Mesothelial cell of epicardium (in vitro differentiated cells): ENCODE results near the gene NUDCD3. TPM values are rescaled to one million over a fixed set of nuclear protein-coding genes. Genes with fewer than 3 reads are reported as not detected.

Experiments used
- DNase-seq, 2 experiments: peaks; one replicate each; pipeline ENCODE4 v3.0.0; 2021; ENCODE audit warnings: low spot score in 2 of 2; ENCODE audit not compliant: unreplicated experiment in 2 of 2
- H3K27ac Mint-ChIP-seq: 2 replicates; pipeline ENCODE4 v1.8.0; 2021; ENCODE audit warnings: mixed read lengths
- H3K27me3 Mint-ChIP-seq: 2 replicates; pipeline ENCODE4 v1.8.0; 2021; ENCODE audit warnings: low read depth, mixed read lengths
- H3K36me3 Mint-ChIP-seq: 2 replicates; pipeline ENCODE4 v1.8.0; 2021; ENCODE audit warnings: mixed read lengths
- H3K4me1 Mint-ChIP-seq: 2 replicates; pipeline ENCODE4 v1.8.0; 2021; ENCODE audit warnings: mixed read lengths
- H3K4me3 Mint-ChIP-seq: 2 replicates; pipeline ENCODE4 v1.8.0; 2021; ENCODE audit warnings: mild to moderate bottlenecking, moderate library complexity, mixed read lengths
- H3K9me3 Mint-ChIP-seq: 2 replicates; pipeline ENCODE4 v1.8.0; 2021; ENCODE audit warnings: mixed read lengths
- CTCF ChIP-seq: fragments of 200-600 bp; sonication (generic); IDR thresholded peaks from one replicate; pipeline ENCODE4 v1.5.0; 2021; ENCODE audit warnings: antibody characterized with exemption; ENCODE audit not compliant: unreplicated experiment
- total RNA-seq: library from RNA; stranded (reverse); gene quantifications from 3 replicates; pipeline ENCODE4 v1.2.1, GENCODE V29; 2021

The NUDCD3 gene
- total RNA-seq, 1 donor from 2014 or later: 104 TPM

DNA sequence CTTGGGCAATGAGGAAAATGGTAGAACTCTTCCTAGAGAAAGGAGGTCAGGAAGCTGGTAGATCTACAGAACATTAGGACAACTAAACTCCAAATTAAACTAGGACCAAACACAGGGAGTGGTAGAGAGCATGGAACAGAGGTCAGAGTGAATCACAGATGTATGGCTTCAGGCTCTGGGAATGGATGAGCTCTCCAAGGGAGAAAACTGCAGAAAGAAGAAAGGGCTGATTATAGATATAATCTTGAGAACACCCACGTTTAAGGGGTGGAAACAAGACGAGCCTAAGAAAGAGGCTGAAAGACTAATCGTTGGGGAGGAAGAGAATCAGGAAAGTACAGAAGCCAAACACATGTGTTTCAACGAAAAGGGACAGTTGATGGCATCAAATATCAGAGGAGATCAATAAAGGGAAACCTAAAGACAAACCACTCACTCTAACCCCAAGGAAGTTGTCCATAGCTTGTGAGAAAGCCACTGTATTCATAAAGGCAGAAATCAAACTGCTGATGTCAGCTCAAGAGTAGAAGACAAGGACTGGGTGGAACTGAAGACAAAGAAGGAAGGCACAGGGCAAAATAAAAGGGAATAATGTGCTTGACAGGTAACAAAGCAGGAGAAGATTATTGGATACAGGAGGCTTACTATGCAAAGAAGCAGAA, 41.4 kb downstream of the NUDCD3 start:
- Mint-ChIP-seq H3K27me3 (no peaks in the 10 kb centered on the region), H3K9me3 (no peaks in the 10 kb centered on the region), H3K27ac (no peak overlapping the region)

GRCh38 chr7:44447874-44448425, 42.5 kb downstream of the NUDCD3 start:
- peaks cover 19% of the 10 kb centered on the region for H3K36me3 Mint-ChIP-seq
- H3K4me1 Mint-ChIP-seq: no peaks in the 10 kb centered on the region
- H3K9me3 Mint-ChIP-seq: no peaks in the 10 kb centered on the region
- H3K27ac Mint-ChIP-seq: no peak overlapping the region
- no peak overlapping the region for H3K4me3 Mint-ChIP-seq
- DNase-seq: no peak
- no peak for TF ChIP-seq CTCF
- H3K27me3 Mint-ChIP-seq: no peaks in the 10 kb centered on the region

More for the DNA sequence above, 41.4 kb downstream of the NUDCD3 start:
- Mint-ChIP-seq H3K36me3 (peaks cover 19% of the 10 kb centered on the region), H3K4me1 (no peaks in the 10 kb centered on the region), H3K4me3 (no peak overlapping the region)
- DNase-seq: no peak
- no peak for TF ChIP-seq CTCF

- DNase-seq: no peak
- Mint-ChIP-seq H3K27ac (no peak overlapping the region), H3K4me3 (no peak overlapping the region), H3K9me3 (no peaks in the 10 kb centered on the region), H3K4me1 (no peaks in the 10 kb centered on the region), H3K27me3 (no peaks in the 10 kb centered on the region), H3K36me3 (peaks cover 14% of the 10 kb centered on the region)
- TF ChIP-seq CTCF: no peak
Measured at GRCh38 chr7:44445986-44446671, 44.3 kb downstream of the NUDCD3 start.

GRCh38 chr7:44441079-44441478, 49.4 kb downstream of the NUDCD3 start:
- DNase-seq: no peak
- Mint-ChIP-seq H3K27me3 (no peaks in the 10 kb centered on the region), H3K27ac (no peak overlapping the region), H3K4me3 (no peak overlapping the region), H3K36me3 (peaks cover 2% of the 10 kb centered on the region), H3K4me1 (no peaks in the 10 kb centered on the region), H3K9me3 (no peaks in the 10 kb centered on the region)
- no peak for TF ChIP-seq CTCF

DNA sequence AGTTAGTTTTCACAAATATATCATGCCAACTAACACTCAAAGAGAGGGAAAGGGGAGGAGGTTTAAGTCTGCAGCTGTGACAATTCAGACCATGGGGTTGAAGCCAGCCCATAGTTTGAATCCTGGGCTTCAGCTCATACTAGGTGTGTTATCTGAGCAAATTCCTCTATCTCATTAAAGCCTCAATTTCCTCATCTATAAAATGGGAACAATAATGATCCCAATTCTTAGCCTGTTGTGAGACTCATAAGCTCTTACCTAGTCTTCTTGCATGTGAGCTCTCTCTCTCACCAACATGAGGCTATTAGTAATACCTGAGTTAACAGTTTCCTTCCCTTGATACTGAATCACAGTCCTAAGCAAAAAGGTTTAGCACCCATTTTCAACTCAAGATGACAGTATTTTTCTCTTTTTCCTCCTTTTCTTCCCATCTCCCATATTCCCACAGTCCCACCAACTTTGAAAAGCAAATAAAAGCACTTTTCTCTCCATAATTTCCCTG, 49.8 kb downstream of the NUDCD3 start:
- H3K4me3 Mint-ChIP-seq: no peak overlapping the region
- H3K9me3 Mint-ChIP-seq: no peaks in the 10 kb centered on the region
- H3K36me3 Mint-ChIP-seq: peaks cover 2% of the 10 kb centered on the region
- no peaks in the 10 kb centered on the region for H3K27me3 Mint-ChIP-seq
- DNase-seq: no peak
- no peak for TF ChIP-seq CTCF
- no peaks in the 10 kb centered on the region for H3K4me1 Mint-ChIP-seq
- no peak overlapping the region for H3K27ac Mint-ChIP-seq
